WTC11 (cell line): ENCODE data around the gene MTMR2. TPM values are rescaled to one million over a fixed set of nuclear protein-coding genes. Genes with fewer than 3 reads are reported as not detected.
"Not testable (repeated sequence)": the region's sequence is repeated elsewhere in the genome, so short reads cannot be mapped to it uniquely, and the experiment has no call there.

Experiments
- ATAC-seq: fragments of 200-7000 bp; cut with Tn5 transposase; 2 replicates; pipeline ENCODE4 v1.10.0; 2021; ENCODE audit warnings: mild to moderate bottlenecking, moderate library complexity
- CTCF ChIA-PET: fragments of 300-600 bp; sonication (Branson Sonifier 250); formaldehyde crosslinking; loops from one replicate; lab custom pipeline; 2021; ENCODE audit warnings: antibody characterized with exemption; lab: Charles Lee
- POLR2A ChIA-PET: fragments of 350-600 bp; sonication (Branson Sonifier 250); formaldehyde crosslinking; loops from one replicate; lab custom pipeline; 2021; ENCODE audit warnings: antibody characterized with exemption; lab: Charles Lee
- DNase-seq: peaks from one replicate; pipeline ENCODE4 v3.0.0; 2021; ENCODE audit warnings: low spot score
- H3K27ac Mint-ChIP-seq: 2 replicates; pipeline ENCODE4 v1.8.0; 2021; ENCODE audit warnings: mixed read lengths
- H3K27me3 Mint-ChIP-seq: 2 replicates; pipeline ENCODE4 v1.8.0; 2021; ENCODE audit warnings: low read depth, mild to moderate bottlenecking, moderate library complexity, mixed read lengths
- H3K36me3 Mint-ChIP-seq: 2 replicates; pipeline ENCODE4 v1.8.0; 2021; ENCODE audit warnings: mixed read lengths
- H3K4me1 Mint-ChIP-seq: 2 replicates; pipeline ENCODE4 v1.8.0; 2022; ENCODE audit warnings: mixed read lengths
- H3K4me3 Mint-ChIP-seq: 2 replicates; pipeline ENCODE4 v1.8.0; 2021; ENCODE audit warnings: mild to moderate bottlenecking, moderate library complexity, mixed read lengths
- H3K9me3 Mint-ChIP-seq: 2 replicates; pipeline ENCODE4 v1.8.0; 2021; ENCODE audit warnings: mixed read lengths
- CREM ChIP-seq: sonication (generic); formaldehyde crosslinking; IDR thresholded peaks from 2 replicates; pipeline ENCODE4 v1.8.1; 2022; ENCODE audit warnings: mild to moderate bottlenecking, missing genetic modification reagents, moderate library complexity
- CTCF ChIP-seq: fragments of 200-600 bp; IDR thresholded peaks from 2 replicates; pipeline ENCODE4 v1.8.0; 2022; ENCODE audit warnings: antibody characterized with exemption
- MXD4 ChIP-seq: fragments of 250-450 bp; sonication (Bioruptor Pico); IDR thresholded peaks from 2 replicates; pipeline ENCODE4 v1.8.0; 2021; ENCODE audit warnings: mild to moderate bottlenecking, moderate library complexity, borderline replicate concordance
- SMAD3 ChIP-seq: sonication (generic); formaldehyde crosslinking; IDR thresholded peaks from 2 replicates; pipeline ENCODE4 v1.8.0; 2022; ENCODE audit warnings: missing genetic modification reagents, mild to moderate bottlenecking, borderline replicate concordance
- TCF7 ChIP-seq: sonication (generic); formaldehyde crosslinking; IDR thresholded peaks from 2 replicates; pipeline ENCODE4 v1.8.0; 2022; ENCODE audit warnings: mild to moderate bottlenecking, low read depth, missing genetic modification reagents, moderate library complexity
- TEAD1 ChIP-seq: sonication (generic); formaldehyde crosslinking; IDR thresholded peaks from 2 replicates; pipeline ENCODE4 v1.8.0; 2022; ENCODE audit warnings: mild to moderate bottlenecking, missing genetic modification reagents
- ZBTB21 ChIP-seq: sonication (generic); formaldehyde crosslinking; IDR thresholded peaks from 2 replicates; pipeline ENCODE4 v1.8.1; 2023; ENCODE audit warnings: mild to moderate bottlenecking, missing genetic modification reagents, borderline replicate concordance
- ZMAT4 ChIP-seq: fragments of 250-450 bp; sonication (Bioruptor Pico); IDR thresholded peaks from 2 replicates; pipeline ENCODE4 v1.9.0; 2021; ENCODE audit warnings: mild to moderate bottlenecking
- ZNF232 ChIP-seq: sonication (generic); formaldehyde crosslinking; IDR thresholded peaks from 2 replicates; pipeline ENCODE4 v1.8.0; 2022; ENCODE audit warnings: mild to moderate bottlenecking, missing genetic modification reagents
- ZNF396 ChIP-seq: fragments of 250-450 bp; sonication (Bioruptor Pico); IDR thresholded peaks from 2 replicates; pipeline ENCODE4 v1.8.0; 2021; ENCODE audit warnings: mild to moderate bottlenecking, moderate library complexity, borderline replicate concordance
- ZNF671 ChIP-seq: fragments of 250-450 bp; sonication (Bioruptor Pico); IDR thresholded peaks from 2 replicates; pipeline ENCODE4 v1.8.0; 2021; ENCODE audit warnings: mild to moderate bottlenecking
- total RNA-seq: library from RNA; stranded (reverse); gene quantifications from 3 replicates; pipeline ENCODE4 v1.2.3, GENCODE V29; 2021
- TF ChIP-seq, protein P1 (sequence below): sonication (generic); formaldehyde crosslinking; IDR thresholded peaks from 2 replicates; pipeline ENCODE4 v1.8.1; 2022; ENCODE audit warnings: low read depth, mild to moderate bottlenecking, moderate library complexity, missing genetic modification reagents, borderline replicate concordance
- TF ChIP-seq, protein P2 (sequence below): sonication (generic); formaldehyde crosslinking; IDR thresholded peaks from 2 replicates; pipeline ENCODE4 v1.8.1; 2023; ENCODE audit warnings: mild to moderate bottlenecking, missing genetic modification reagents
- TF ChIP-seq, protein P3 (sequence below): sonication (generic); formaldehyde crosslinking; IDR thresholded peaks from 2 replicates; pipeline ENCODE4 v1.8.0; 2022; ENCODE audit warnings: mild to moderate bottlenecking, missing genetic modification reagents
- TF ChIP-seq, protein P4 (sequence below): sonication (generic); formaldehyde crosslinking; IDR thresholded peaks from 2 replicates; pipeline ENCODE4 v1.8.1; 2023; ENCODE audit warnings: mild to moderate bottlenecking, missing genetic modification reagents, moderate library complexity

The MTMR2 gene
- total RNA-seq, 1 experiment from 2014 or later = 45.6 TPM

DNA sequence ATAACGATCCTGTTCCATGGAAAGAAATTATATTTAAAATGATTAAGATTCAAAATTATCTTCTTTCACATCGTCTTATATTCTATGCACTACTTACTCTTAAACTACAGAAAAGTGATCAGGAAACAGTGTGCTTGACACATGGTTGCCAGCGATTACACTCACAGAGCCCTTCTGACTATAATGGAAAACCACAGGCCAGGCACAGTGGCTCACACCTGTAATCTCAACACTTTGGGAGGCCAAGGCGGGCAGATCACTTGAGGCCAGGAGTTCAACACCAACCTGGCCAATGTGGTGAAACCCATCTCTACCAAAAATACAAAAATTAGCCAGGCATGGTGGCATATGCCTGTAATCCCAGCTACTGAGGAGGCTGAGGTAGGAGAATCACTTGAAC, 63.9 kb downstream of the MTMR2 start:
- H3K4me3 Mint-ChIP-seq, H3K27ac Mint-ChIP-seq, H3K4me1 Mint-ChIP-seq, H3K36me3 Mint-ChIP-seq, CTCF ChIA-PET, DNase-seq, H3K9me3 Mint-ChIP-seq, H3K27me3 Mint-ChIP-seq, POLR2A ChIA-PET, ATAC-seq: not testable (repeated sequence)

DNA sequence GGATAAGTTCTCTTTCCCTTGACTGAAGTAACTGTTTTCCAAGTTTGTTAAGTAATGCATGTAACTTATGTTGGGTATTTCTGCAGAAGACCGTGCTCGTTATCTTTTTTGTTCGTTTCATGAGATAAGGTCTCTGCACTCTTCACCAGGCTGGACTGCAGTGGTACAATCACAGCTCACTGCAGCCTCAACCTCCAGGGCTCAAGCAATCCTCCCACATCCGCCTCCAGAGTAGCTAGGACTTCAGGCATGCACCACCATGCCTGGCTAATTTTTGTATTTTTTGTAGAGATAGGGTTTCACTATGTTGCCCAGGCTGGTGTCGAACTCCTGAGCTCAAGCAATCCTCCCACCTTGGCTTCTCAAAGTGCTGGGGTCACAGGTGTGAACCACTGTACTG, 69.5 kb downstream of the MTMR2 start:
- H3K4me1 Mint-ChIP-seq, CTCF ChIA-PET, H3K4me3 Mint-ChIP-seq, DNase-seq, H3K36me3 Mint-ChIP-seq, H3K27ac Mint-ChIP-seq, POLR2A ChIA-PET, ATAC-seq, H3K27me3 Mint-ChIP-seq, H3K9me3 Mint-ChIP-seq: not testable (repeated sequence)

DNA sequence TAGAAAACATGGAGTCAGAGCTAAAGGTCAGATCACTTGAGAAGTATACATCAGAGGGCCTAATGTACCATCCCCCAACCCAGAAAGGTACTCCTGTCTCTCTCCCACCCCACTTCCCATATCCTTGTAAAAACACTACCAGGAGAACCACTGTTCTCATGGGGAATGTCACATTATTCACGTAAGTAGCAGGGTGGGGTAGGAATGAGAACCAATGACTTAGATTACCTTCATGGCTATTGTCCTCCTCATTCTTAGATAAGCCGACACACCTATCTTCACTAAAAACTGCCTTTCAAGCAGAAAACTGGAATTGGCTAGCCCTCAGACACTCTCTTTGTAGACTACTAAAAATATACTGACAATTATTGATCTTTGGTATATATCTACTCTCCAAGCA, 70.0 kb downstream of the MTMR2 start:
- DNase-seq = no peak
- no peaks in the 10 kb centered on the region; the same call in none of the 2 replicates for H3K36me3 Mint-ChIP-seq
- H3K4me1 Mint-ChIP-seq = no peaks in the 10 kb centered on the region
- H3K27me3 Mint-ChIP-seq = no peaks in the 10 kb centered on the region
- ATAC-seq = no peak
- H3K9me3 Mint-ChIP-seq = no peaks in the 10 kb centered on the region
- H3K27ac Mint-ChIP-seq = no peak overlapping the region
- ChIA-PET CTCF (no interaction called here), POLR2A (no interaction called here)
- H3K4me3 Mint-ChIP-seq = no peak overlapping the region
- no peak for TF ChIP-seq SMAD3
- no peak for TF ChIP-seq CREM (CRISPR knock-in tag)
- TF ChIP-seq, protein P1, sequence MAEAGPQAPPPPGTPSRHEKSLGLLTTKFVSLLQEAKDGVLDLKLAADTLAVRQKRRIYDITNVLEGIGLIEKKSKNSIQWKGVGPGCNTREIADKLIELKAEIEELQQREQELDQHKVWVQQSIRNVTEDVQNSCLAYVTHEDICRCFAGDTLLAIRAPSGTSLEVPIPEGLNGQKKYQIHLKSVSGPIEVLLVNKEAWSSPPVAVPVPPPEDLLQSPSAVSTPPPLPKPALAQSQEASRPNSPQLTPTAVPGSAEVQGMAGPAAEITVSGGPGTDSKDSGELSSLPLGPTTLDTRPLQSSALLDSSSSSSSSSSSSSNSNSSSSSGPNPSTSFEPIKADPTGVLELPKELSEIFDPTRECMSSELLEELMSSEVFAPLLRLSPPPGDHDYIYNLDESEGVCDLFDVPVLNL (CRISPR knock-in tag) = no peak
- no peak for TF ChIP-seq ZNF232 (CRISPR knock-in tag)
- no peak for TF ChIP-seq ZNF671 (CRISPR knock-in tag)
- TF ChIP-seq TCF7 (CRISPR knock-in tag) = no peak
- TF ChIP-seq, protein P2, sequence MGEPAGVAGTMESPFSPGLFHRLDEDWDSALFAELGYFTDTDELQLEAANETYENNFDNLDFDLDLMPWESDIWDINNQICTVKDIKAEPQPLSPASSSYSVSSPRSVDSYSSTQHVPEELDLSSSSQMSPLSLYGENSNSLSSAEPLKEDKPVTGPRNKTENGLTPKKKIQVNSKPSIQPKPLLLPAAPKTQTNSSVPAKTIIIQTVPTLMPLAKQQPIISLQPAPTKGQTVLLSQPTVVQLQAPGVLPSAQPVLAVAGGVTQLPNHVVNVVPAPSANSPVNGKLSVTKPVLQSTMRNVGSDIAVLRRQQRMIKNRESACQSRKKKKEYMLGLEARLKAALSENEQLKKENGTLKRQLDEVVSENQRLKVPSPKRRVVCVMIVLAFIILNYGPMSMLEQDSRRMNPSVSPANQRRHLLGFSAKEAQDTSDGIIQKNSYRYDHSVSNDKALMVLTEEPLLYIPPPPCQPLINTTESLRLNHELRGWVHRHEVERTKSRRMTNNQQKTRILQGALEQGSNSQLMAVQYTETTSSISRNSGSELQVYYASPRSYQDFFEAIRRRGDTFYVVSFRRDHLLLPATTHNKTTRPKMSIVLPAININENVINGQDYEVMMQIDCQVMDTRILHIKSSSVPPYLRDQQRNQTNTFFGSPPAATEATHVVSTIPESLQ (CRISPR knock-in tag) = no peak

DNA sequence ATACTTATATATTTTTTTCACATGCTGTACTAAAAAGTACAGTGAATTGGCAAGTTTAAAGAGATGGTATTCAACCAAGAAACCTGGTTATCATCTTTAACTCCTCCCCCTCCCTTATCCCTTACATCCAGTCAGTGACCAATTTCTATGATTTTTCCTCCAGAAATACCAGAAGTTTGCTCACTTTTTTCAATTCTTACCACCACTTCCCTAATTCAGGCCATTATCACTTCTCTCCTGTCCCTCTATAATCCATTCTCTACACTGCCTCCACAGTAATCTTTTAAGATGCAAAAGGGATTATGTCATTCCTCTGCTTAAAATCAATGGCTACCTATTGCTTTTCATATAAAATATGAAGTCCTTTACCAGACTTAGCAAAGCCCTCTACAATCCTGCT, 70.8 kb downstream of the MTMR2 start:
- ChIA-PET CTCF (no interaction called here), POLR2A (no interaction called here)
- no peaks in the 10 kb centered on the region for H3K4me1 Mint-ChIP-seq
- H3K27me3 Mint-ChIP-seq = no peaks in the 10 kb centered on the region
- H3K27ac Mint-ChIP-seq = no peak overlapping the region
- H3K9me3 Mint-ChIP-seq = no peaks in the 10 kb centered on the region
- H3K36me3 Mint-ChIP-seq = no peaks in the 10 kb centered on the region; the same call in none of the 2 replicates
- no peak overlapping the region for H3K4me3 Mint-ChIP-seq
- TF ChIP-seq, protein P3, sequence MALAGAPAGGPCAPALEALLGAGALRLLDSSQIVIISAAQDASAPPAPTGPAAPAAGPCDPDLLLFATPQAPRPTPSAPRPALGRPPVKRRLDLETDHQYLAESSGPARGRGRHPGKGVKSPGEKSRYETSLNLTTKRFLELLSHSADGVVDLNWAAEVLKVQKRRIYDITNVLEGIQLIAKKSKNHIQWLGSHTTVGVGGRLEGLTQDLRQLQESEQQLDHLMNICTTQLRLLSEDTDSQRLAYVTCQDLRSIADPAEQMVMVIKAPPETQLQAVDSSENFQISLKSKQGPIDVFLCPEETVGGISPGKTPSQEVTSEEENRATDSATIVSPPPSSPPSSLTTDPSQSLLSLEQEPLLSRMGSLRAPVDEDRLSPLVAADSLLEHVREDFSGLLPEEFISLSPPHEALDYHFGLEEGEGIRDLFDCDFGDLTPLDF (CRISPR knock-in tag) = no peak
- TF ChIP-seq ZBTB21 (CRISPR knock-in tag) (no peak), CTCF (no peak), TEAD1 (CRISPR knock-in tag) (no peak), ZNF396 (no peak), ZMAT4 (no peak), MXD4 (CRISPR knock-in tag) (no peak)
- TF ChIP-seq, protein P4, sequence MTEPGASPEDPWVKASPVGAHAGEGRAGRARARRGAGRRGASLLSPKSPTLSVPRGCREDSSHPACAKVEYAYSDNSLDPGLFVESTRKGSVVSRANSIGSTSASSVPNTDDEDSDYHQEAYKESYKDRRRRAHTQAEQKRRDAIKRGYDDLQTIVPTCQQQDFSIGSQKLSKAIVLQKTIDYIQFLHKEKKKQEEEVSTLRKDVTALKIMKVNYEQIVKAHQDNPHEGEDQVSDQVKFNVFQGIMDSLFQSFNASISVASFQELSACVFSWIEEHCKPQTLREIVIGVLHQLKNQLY (CRISPR knock-in tag) = no peak
- ATAC-seq (no peak), DNase-seq (no peak)
